HepG2 (cell line): Measurements from ENCODE around the gene GRIK3. TPM values are rescaled to one million over a fixed set of nuclear protein-coding genes. Genes with fewer than 3 reads are reported as not detected.
A peak's percentile ranks its signal among the peaks of the same experiment; 100 is the strongest.

Source experiments
- ATAC-seq: fragments of 200-7000 bp; cut with Tn5 transposase; 3 replicates; pipeline ENCODE4 v1.9.1; 2020; ENCODE audit warnings: mild to moderate bottlenecking, moderate library complexity
- BruUV-seq: library from RNA; stranded (reverse); fragments of 400-500 nt; replicated peaks from 2 replicates; lab custom pipeline; 2021; lab: Mats Ljungman, UMichigan
- CTCF ChIA-PET: fragments of 300-600 bp; formaldehyde crosslinking; extraction: SDS; loops from one replicate; lab custom pipeline; 2021; ENCODE audit warnings: low total read pairs, inconsistent platforms, low intra/inter-chr PET ratio; lab: Yijun Ruan, JAX
- POLR2A ChIA-PET: fragments of 350-600 bp; sonication (Branson Sonifier 250); formaldehyde crosslinking; loops from one replicate; lab custom pipeline; 2020; ENCODE audit warnings: antibody characterized with exemption, inconsistent platforms; lab: Yijun Ruan, JAX
- DNase-seq: peaks from one replicate; pipeline ENCODE4 v3.0.0-alpha.2; 2015; ENCODE audit warnings: low spot score
- FAIRE-seq: peaks from 3 replicates; lab custom pipeline; 2011; peaks lifted over from hg19 to GRCh38; lab: Jason Lieb, UNC
- H2AFZ ChIP-seq: one replicate; pipeline ENCODE4 v1.6.1; 2011; ENCODE audit warnings: low read length, inconsistent platforms
- H3K27ac ChIP-seq: fragments of 300-600 bp; 3 replicates; pipeline ENCODE4 v1.8.0; 2011; ENCODE audit warnings: mixed run types, mild to moderate bottlenecking, mixed read lengths, low read length, inconsistent platforms; ENCODE audit not compliant: insufficient read depth; ENCODE audit errors: extremely low read length
- H3K27me3 ChIP-seq, 2 experiments: fragments of 200-600 bp in 1 of 2; 2 replicates in 1 of 2; 3 replicates in 1 of 2; pipeline versions ENCODE4 v1.6.0 to v1.8.0; 2011; ENCODE audit warnings: low read length in 2 of 2, mild to moderate bottlenecking in 2 of 2, moderate library complexity in 2 of 2, inconsistent platforms in 1 of 2; ENCODE audit not compliant: insufficient read depth in 2 of 2, control insufficient read depth in 1 of 2
- H3K36me3 ChIP-seq, 2 experiments: fragments of 200-600 bp in 1 of 2; replicated peaks in 1 of 2; 2 replicates in 1 of 2; 3 replicates in 1 of 2; pipeline versions ENCODE4 v1.5.1 to v1.8.0; 2011; ENCODE audit warnings: low read length in 2 of 2, inconsistent platforms in 1 of 2; ENCODE audit not compliant: insufficient read depth in 2 of 2, control insufficient read depth in 1 of 2
- H3K4me1 ChIP-seq: 2 replicates; pipeline ENCODE4 v1.5.1; 2012; ENCODE audit warnings: low read length, inconsistent platforms; ENCODE audit not compliant: insufficient read depth
- H3K4me2 ChIP-seq: 2 replicates; pipeline ENCODE4 v1.6.0; 2011; ENCODE audit warnings: low read depth, low read length, inconsistent platforms
- H3K4me3 ChIP-seq, 3 experiments: fragments of 200-600 bp in 1 of 3; sonication (generic), shearing (Covaris generic) in 1 of 3; replicated peaks in 1 of 3; 2 replicates each; pipeline ENCODE4 v1.5.1; 2011 to 2016; ENCODE audit warnings: low read length in 3 of 3, inconsistent platforms in 2 of 3, low read depth in 2 of 3, mild to moderate bottlenecking in 2 of 3, control low read depth in 1 of 3, mixed read lengths in 1 of 3; ENCODE audit not compliant: insufficient read depth in 1 of 3
- H3K79me2 ChIP-seq: one replicate; pipeline ENCODE4 v1.6.1; 2011; ENCODE audit warnings: low read length, inconsistent platforms; ENCODE audit not compliant: insufficient read depth
- H3K9ac ChIP-seq: 2 replicates; pipeline ENCODE4 v1.6.0; 2011; ENCODE audit warnings: mild to moderate bottlenecking, low read depth, low read length, inconsistent platforms; ENCODE audit not compliant: insufficient read depth
- H3K9me3 ChIP-seq: 2 replicates; pipeline ENCODE4 v1.5.1; 2012; ENCODE audit warnings: mild to moderate bottlenecking, low read length
- H4K20me1 ChIP-seq: 2 replicates; pipeline ENCODE4 v1.6.0; 2011; ENCODE audit warnings: inconsistent platforms, mild to moderate bottlenecking, low read length, moderate library complexity; ENCODE audit not compliant: insufficient read depth
- NAIF1 ChIP-seq: sonication (generic); formaldehyde crosslinking; IDR thresholded peaks from 2 replicates; pipeline ENCODE4 v1.5.0; 2020; ENCODE audit warnings: mild to moderate bottlenecking, missing genetic modification reagents, borderline replicate concordance
- PAWR ChIP-seq: sonication (generic); formaldehyde crosslinking; IDR thresholded peaks from 2 replicates; pipeline ENCODE4 v1.4.0; 2020; ENCODE audit warnings: missing genetic modification reagents, mild to moderate bottlenecking, borderline replicate concordance
- PAX8 ChIP-seq: sonication (generic); formaldehyde crosslinking; IDR thresholded peaks from 2 replicates; pipeline ENCODE4 v1.8.0; 2022; ENCODE audit warnings: mild to moderate bottlenecking, missing genetic modification reagents, borderline replicate concordance
- ZBTB25 ChIP-seq: IDR thresholded peaks from 2 replicates; pipeline ENCODE4 v1.6.1; 2018; ENCODE audit warnings: missing genetic modification reagents
- ZNF101 ChIP-seq: sonication (generic); formaldehyde crosslinking; IDR thresholded peaks from 2 replicates; pipeline ENCODE4 v1.4.0; 2020; ENCODE audit warnings: mild to moderate bottlenecking, low read depth, missing genetic modification reagents, borderline replicate concordance
- ZNF629 ChIP-seq: sonication (generic); formaldehyde crosslinking; conservative IDR thresholded peaks from 2 replicates; pipeline ENCODE4 v1.5.0; 2020; ENCODE audit warnings: missing genetic modification reagents
- ZNF724P ChIP-seq: sonication (generic); formaldehyde crosslinking; IDR thresholded peaks from 2 replicates; pipeline ENCODE4 v1.8.0; 2022; ENCODE audit warnings: missing genetic modification reagents, borderline replicate concordance
- WGBS: methylation state at CpG from one replicate; pipeline ENCODE4 v1.1.6; 2017; ENCODE audit warnings: low lambda C conversion rate; 5-methylcytosine and 5-hydroxymethylcytosine counted together
- in situ Hi-C: cut with HindIII; loops from 2 replicates; pipeline ENCODE4 v1.10.0; 2017; ENCODE audit warnings: low pct_unique_long_range_greater_than_20kb; ENCODE audit not compliant: extremely low pct_ligation_motif_present
- intact Hi-C: fragments of 100-400 bp; cut with micrococcal nuclease; formaldehyde crosslinking; loops from one replicate; pipeline ENCODE4 v1.10.0; 2022; ENCODE audit not compliant: unreplicated experiment
- polyA plus RNA-seq, 8 experiments: library from polyadenylated mRNA; depleted of rRNA in 3 of 8; stranded (reverse) in 7 of 8; unstranded in 1 of 8; fragments of >200 nt; fragmentation: Illumina TruSeq in 4 of 8; extraction: Trizol in 4 of 8; gene quantifications; 2 replicates each; pipeline versions ENCODE4 v1.2.1 to v1.2.3, GENCODE V29; 2011 to 2016; ENCODE audit warnings: low read depth in 4 of 8, missing spikeins in 1 of 8, mixed read lengths in 1 of 8; ENCODE audit not compliant: insufficient read depth in 1 of 8
- total RNA-seq, 5 experiments: library from RNA; depleted of rRNA; stranded (reverse); fragments of >200 nt; fragmentation: Illumina TruSeq; extraction: Trizol; gene quantifications; 2 replicates each; pipeline ENCODE4 v1.2.3, GENCODE V29; 2016; ENCODE audit warnings: low read depth in 1 of 5

GRIK3 gene
- total and polyA plus RNA-seq, 2 of the 13 experiments (the other 11 are each of a cell fraction or from before 2014, with no cell fraction given) = not detected

- no peaks in the 10 kb centered on the region for H4K20me1 ChIP-seq
- H2AFZ ChIP-seq = no peak overlapping the region
- ATAC-seq = no peak
- no peaks in the 10 kb centered on the region for H3K36me3 ChIP-seq
- H3K4me2 ChIP-seq = no peak overlapping the region
- no peaks in the 10 kb centered on the region for H3K27me3 ChIP-seq
- H3K79me2 ChIP-seq = no peaks in the 10 kb centered on the region
- H3K9me3 ChIP-seq = no peaks in the 10 kb centered on the region
- H3K27ac ChIP-seq = no peak overlapping the region
- ChIA-PET CTCF (no interaction called here), POLR2A (no interaction called here)
- no peak overlapping the region for H3K4me3 ChIP-seq
- BruUV-seq = no TSS peak
- TF ChIP-seq PAWR (CRISPR knock-in tag) (no peak), ZNF101 (CRISPR knock-in tag) (no peak), ZNF724P (CRISPR knock-in tag) (no peak), NAIF1 (CRISPR knock-in tag) (no peak), PAX8 (CRISPR knock-in tag) (no peak), ZNF629 (peak; percentile 0; the same call in 1 of the 2 replicates), ZBTB25 (no peak)
- 18% methylated on average over 6 of the region's 9 CpGs for WGBS
- intact Hi-C loops (no loop called here), in situ Hi-C loops (no loop called here)
- no peaks in the 10 kb centered on the region for H3K4me1 ChIP-seq
- FAIRE-seq = no peak
- H3K9ac ChIP-seq = no peak overlapping the region
- no peak for DNase-seq
These were observed 143.5 kb downstream of the GRIK3 start for GRCh38 chr1:36890776-36891175.
